Trophoblast cell (in vitro differentiated cells and primary cell): Measurements from ENCODE around the gene NRAP.

ENCODE experiments used
- DNase-seq, 2 donors: peaks; one replicate each; pipeline ENCODE4 v3.0.0-alpha.2; 2016
- H2AFZ ChIP-seq: 2 replicates; pipeline ENCODE4 v1.6.1; 2013; ENCODE audit warnings: low read length, moderate library complexity, mild to moderate bottlenecking; ENCODE audit not compliant: insufficient read depth, poor library complexity
- H2AK5ac ChIP-seq: 2 replicates; pipeline ENCODE4 v1.6.1; 2013; ENCODE audit warnings: mild to moderate bottlenecking, low read length
- H2BK120ac ChIP-seq: 2 replicates; pipeline ENCODE4 v1.6.1; 2013; ENCODE audit warnings: low read length, mild to moderate bottlenecking, moderate library complexity; ENCODE audit not compliant: insufficient read depth, poor library complexity
- H2BK12ac ChIP-seq: 2 replicates; pipeline ENCODE4 v1.6.1; 2013; ENCODE audit warnings: mild to moderate bottlenecking, low read length, moderate library complexity
- H2BK5ac ChIP-seq: 2 replicates; pipeline ENCODE4 v1.6.1; 2013; ENCODE audit warnings: low read length, low read depth, moderate library complexity, mild to moderate bottlenecking; ENCODE audit not compliant: poor library complexity
- H3K14ac ChIP-seq: 2 replicates; pipeline ENCODE4 v1.6.1; 2013; ENCODE audit warnings: mild to moderate bottlenecking, low read length
- H3K18ac ChIP-seq: 2 replicates; pipeline ENCODE4 v1.6.1; 2013; ENCODE audit warnings: mild to moderate bottlenecking, low read length
- H3K23ac ChIP-seq: 2 replicates; pipeline ENCODE4 v1.6.1; 2013; ENCODE audit warnings: low read length
- H3K27ac ChIP-seq: 2 replicates; pipeline ENCODE4 v1.5.1; 2013; ENCODE audit warnings: low read depth, mild to moderate bottlenecking, inconsistent platforms, low read length, moderate library complexity
- H3K27me3 ChIP-seq: 2 replicates; pipeline ENCODE4 v1.6.1; 2013; ENCODE audit warnings: inconsistent platforms, mild to moderate bottlenecking, low read length, moderate library complexity; ENCODE audit not compliant: insufficient read depth
- H3K36me3 ChIP-seq, 2 experiments: 1 replicate in 1 of 2; 2 replicates in 1 of 2; pipeline ENCODE4 v1.6.1; 2013; ENCODE audit warnings: low read length in 2 of 2, mild to moderate bottlenecking in 2 of 2, moderate library complexity in 1 of 2; ENCODE audit not compliant: insufficient read depth in 2 of 2, control insufficient read depth in 1 of 2
- H3K4ac ChIP-seq: 2 replicates; pipeline ENCODE4 v1.6.1; 2013; ENCODE audit warnings: low read depth, mild to moderate bottlenecking, low read length, moderate library complexity
- H3K4me1 ChIP-seq, 2 experiments: 1 replicate in 1 of 2; 2 replicates in 1 of 2; pipeline ENCODE4 v1.6.1; 2013; ENCODE audit warnings: low read length in 2 of 2, mild to moderate bottlenecking in 2 of 2, moderate library complexity in 1 of 2; ENCODE audit not compliant: insufficient read depth in 2 of 2, control insufficient read depth in 1 of 2
- H3K4me2 ChIP-seq: 2 replicates; pipeline ENCODE4 v1.6.1; 2013; ENCODE audit warnings: inconsistent platforms, mild to moderate bottlenecking, low read length, moderate library complexity
- H3K4me3 ChIP-seq: 2 replicates; pipeline ENCODE4 v1.5.1; 2013; ENCODE audit warnings: mild to moderate bottlenecking, low read depth, low read length, inconsistent platforms
- H3K79me1 ChIP-seq: one replicate; pipeline ENCODE4 v1.6.1; 2013; ENCODE audit warnings: low read length
- H3K79me2 ChIP-seq: 2 replicates; pipeline ENCODE4 v1.6.1; 2013; ENCODE audit warnings: low read length, mild to moderate bottlenecking; ENCODE audit not compliant: control insufficient read depth, insufficient read depth, poor library complexity
- H3K9ac ChIP-seq: 2 replicates; pipeline ENCODE4 v1.6.1; 2013; ENCODE audit warnings: mild to moderate bottlenecking, low read length
- H3K9me3 ChIP-seq: 2 replicates; pipeline ENCODE4 v1.6.1; 2013; ENCODE audit warnings: low read depth, mild to moderate bottlenecking, control low read depth, inconsistent platforms, low read length; ENCODE audit not compliant: insufficient read depth
- H4K12ac ChIP-seq: 2 replicates; pipeline ENCODE4 v1.6.1; 2013; ENCODE audit warnings: low read depth, mild to moderate bottlenecking, low read length, moderate library complexity
- H4K8ac ChIP-seq: 2 replicates; pipeline ENCODE4 v1.6.1; 2013; ENCODE audit warnings: low read depth, mild to moderate bottlenecking, low read length, moderate library complexity
- H4K91ac ChIP-seq: one replicate; pipeline ENCODE4 v1.6.1; 2013; ENCODE audit warnings: low read depth, mild to moderate bottlenecking, low read length, moderate library complexity
- WGBS: extraction: QIAGEN DNeasy Blood & Tissue Kit; methylation state at CpG from one replicate; pipeline ENCODE4 v1.1.7; 2013; ENCODE audit warnings: missing lambda C conversion rate; ENCODE audit not compliant: insufficient read length, insufficient coverage; ENCODE audit errors: extremely low coverage; 5-methylcytosine and 5-hydroxymethylcytosine counted together

The NRAP gene

GRCh38 chr10:113647812-113648211 lies 16.0 kb downstream of the NRAP start:
- H3K4me3 ChIP-seq: no peak overlapping the region
- H4K12ac ChIP-seq: no peak overlapping the region
- no peaks in the 10 kb centered on the region for H3K36me3 ChIP-seq
- H2BK5ac ChIP-seq: no peak overlapping the region
- H3K4ac ChIP-seq: no peak overlapping the region
- no peak overlapping the region for H3K23ac ChIP-seq
- peaks cover 2% of the 10 kb centered on the region for H3K9me3 ChIP-seq
- no peak overlapping the region for H3K14ac ChIP-seq
- H2AK5ac ChIP-seq: no peak overlapping the region
- H3K18ac ChIP-seq: no peak overlapping the region
- H3K4me2 ChIP-seq: no peak overlapping the region
- no peak overlapping the region for H2BK120ac ChIP-seq
- no peaks in the 10 kb centered on the region for H3K27me3 ChIP-seq
- no peak overlapping the region for H2AFZ ChIP-seq
- H3K9ac ChIP-seq: no peak overlapping the region
- no peak overlapping the region for H4K91ac ChIP-seq
- H3K4me1 ChIP-seq: no peaks in the 10 kb centered on the region
- H2BK12ac ChIP-seq: no peak overlapping the region
- no peaks in the 10 kb centered on the region for H3K79me1 ChIP-seq
- H3K27ac ChIP-seq: no peak overlapping the region
- H3K79me2 ChIP-seq: no peaks in the 10 kb centered on the region
- no peak for DNase-seq
- no peak overlapping the region for H4K8ac ChIP-seq
- no CpG with 5 or more reads among the region's 3 CpGs for WGBS

- Histone ChIP-seq H3K79me1 (no peaks in the 10 kb centered on the region), H4K8ac (no peak overlapping the region), H2BK120ac (no peak overlapping the region), H3K4ac (no peak overlapping the region), H3K14ac (no peak overlapping the region), H3K79me2 (no peaks in the 10 kb centered on the region), H3K9me3 (peaks cover 2% of the 10 kb centered on the region), H3K4me3 (no peak overlapping the region), H4K12ac (no peak overlapping the region), H3K36me3 (no peaks in the 10 kb centered on the region), H2AFZ (no peak overlapping the region), H2AK5ac (no peak overlapping the region), H3K27me3 (no peaks in the 10 kb centered on the region), H3K23ac (no peak overlapping the region), H3K18ac (no peak overlapping the region), H2BK12ac (no peak overlapping the region), H3K27ac (no peak overlapping the region), H3K4me2 (no peak overlapping the region), H4K91ac (no peak overlapping the region), H3K9ac (peak overlapping the region; percentile 38), H2BK5ac (no peak overlapping the region), H3K4me1 (no peaks in the 10 kb centered on the region)
- DNase-seq: peak in 1 of 2 donors; percentile 22
- 100% methylated on average over 1 of the region's 10 CpGs for WGBS
Observed at GRCh38 chr10:113646336-113647201, 17.3 kb downstream of the NRAP start.

- no peaks in the 10 kb centered on the region for H3K27me3 ChIP-seq
- no peak overlapping the region for H3K27ac ChIP-seq
- no peak overlapping the region for H4K91ac ChIP-seq
- H3K9ac ChIP-seq: no peak overlapping the region
- H3K79me2 ChIP-seq: no peaks in the 10 kb centered on the region
- no peak overlapping the region for H2BK5ac ChIP-seq
- no peak overlapping the region for H3K18ac ChIP-seq
- H3K23ac ChIP-seq: no peak overlapping the region
- no peaks in the 10 kb centered on the region for H3K9me3 ChIP-seq
- no peaks in the 10 kb centered on the region for H3K4me1 ChIP-seq
- H4K8ac ChIP-seq: no peak overlapping the region
- H2AK5ac ChIP-seq: no peak overlapping the region
- H3K4me3 ChIP-seq: no peak overlapping the region
- no peak overlapping the region for H2AFZ ChIP-seq
- H3K4ac ChIP-seq: no peak overlapping the region
- H2BK12ac ChIP-seq: no peak overlapping the region
- no peak overlapping the region for H2BK120ac ChIP-seq
- no peaks in the 10 kb centered on the region for H3K36me3 ChIP-seq
- no peak overlapping the region for H3K14ac ChIP-seq
- no peak overlapping the region for H4K12ac ChIP-seq
- H3K4me2 ChIP-seq: no peak overlapping the region
- DNase-seq: peak; percentile 10 to 72
- WGBS: no CpG with 5 or more reads among the region's 7 CpGs
- no peaks in the 10 kb centered on the region for H3K79me1 ChIP-seq
Observed at GRCh38 chr10:113644185-113645120, 19.4 kb downstream of the NRAP start.

- Histone ChIP-seq H3K79me1 (no peaks in the 10 kb centered on the region), H3K27me3 (no peaks in the 10 kb centered on the region), H3K14ac (no peak overlapping the region), H3K79me2 (no peaks in the 10 kb centered on the region), H3K18ac (no peak overlapping the region), H3K4me1 (no peaks in the 10 kb centered on the region), H2BK5ac (no peak overlapping the region), H3K27ac (no peak overlapping the region), H3K9me3 (no peaks in the 10 kb centered on the region), H4K12ac (no peak overlapping the region), H3K9ac (no peak overlapping the region), H3K23ac (no peak overlapping the region), H2AK5ac (no peak overlapping the region), H2BK120ac (no peak overlapping the region), H3K4me3 (no peak overlapping the region), H2BK12ac (no peak overlapping the region), H4K91ac (no peak overlapping the region), H3K36me3 (no peaks in the 10 kb centered on the region), H3K4me2 (no peak overlapping the region), H3K4ac (no peak overlapping the region), H2AFZ (no peak overlapping the region), H4K8ac (no peak overlapping the region)
- no CpG with 5 or more reads among the region's 4 CpGs for WGBS
- DNase-seq: peak in 1 of 2 donors; percentile 62
Observed at GRCh38 chr10:113643183-113643582, 20.7 kb downstream of the NRAP start.
